ENCODE data around the gene CARNS1.
"Not testable (repeated sequence)": the region's sequence is repeated elsewhere in the genome, so short reads cannot be mapped to it uniquely, and the experiment has no call there.

CARNS1 gene

GRCh38 chr11:67410984-67411784, 4.3 kb upstream of the CARNS1 start:
- no peak for DNase-seq

GRCh38 chr11:67411785-67412152, 3.7 kb upstream of the CARNS1 start:
- DNase-seq: no peak

- no peak for DNase-seq
Measured at GRCh38 chr11:67412495-67413179, 2.8 kb upstream of the CARNS1 start.

- DNase-seq: no peak
Measured at GRCh38 chr11:67413266-67413849, 2.1 kb upstream of the CARNS1 start.

GRCh38 chr11:67416416-67417335, 1.2 kb downstream of the CARNS1 start:
- DNase-seq: peak; percentile 66

- DNase-seq: no peak
Measured at GRCh38 chr11:67417425-67417824, 1.9 kb downstream of the CARNS1 start.

- peak; percentile 98 for DNase-seq
Measured at GRCh38 chr11:67418476-67419281, 3.2 kb downstream of the CARNS1 start.

- DNase-seq: peak; percentile 57
Measured at GRCh38 chr11:67419325-67420049, 4.0 kb downstream of the CARNS1 start.

- no peak for DNase-seq
Measured at GRCh38 chr11:67420147-67420645, 4.7 kb downstream of the CARNS1 start.

- DNase-seq: peak; percentile 99
Measured at GRCh38 chr11:67420646-67421429, 5.4 kb downstream of the CARNS1 start.

GRCh38 chr11:67421430-67422031, 6.1 kb downstream of the CARNS1 start:
- no peak for DNase-seq

- no peak for DNase-seq
Measured at GRCh38 chr11:67422891-67423290, 7.4 kb downstream of the CARNS1 start.

GRCh38 chr11:67423466-67423865, 8.0 kb downstream of the CARNS1 start:
- DNase-seq: no peak

- DNase-seq: no peak
Measured at GRCh38 chr11:67423891-67424613, 8.6 kb downstream of the CARNS1 start.

GRCh38 chr11:67427364-67427859, 11.9 kb downstream of the CARNS1 start:
- DNase-seq: not testable (repeated sequence)

GRCh38 chr11:67428052-67429001, 12.8 kb downstream of the CARNS1 start, which contains the start of gene RPS6KB2:
TSS of gene RPS6KB2 (plus strand) at chr11:67428494. CDS start at chr11:67428546, 52 bp downstream.
- DNase-seq: peak; percentile 99

- DNase-seq: no peak
Measured at GRCh38 chr11:67429038-67429668, 13.7 kb downstream of the CARNS1 start.

Measured in RPMI8226 (cell line).